Neuronal stem cell (in vitro differentiated cells): Measurements from ENCODE around the gene PPP2R5C.

Source experiments
- DNase-seq: peaks from one replicate; pipeline ENCODE4 v3.0.0-alpha.2; 2013; ENCODE audit warnings: low spot score
- H2AFZ ChIP-seq: one replicate; pipeline ENCODE4 v1.6.1; 2013; ENCODE audit warnings: mild to moderate bottlenecking, low read length, inconsistent platforms
- H2AK5ac ChIP-seq: 2 replicates; pipeline ENCODE4 v1.6.1; 2013; ENCODE audit warnings: low read depth, mild to moderate bottlenecking, inconsistent platforms, low read length, moderate library complexity, mixed read lengths
- H2BK120ac ChIP-seq: 2 replicates; pipeline ENCODE4 v1.6.1; 2013; ENCODE audit warnings: low read depth, mild to moderate bottlenecking, inconsistent platforms, low read length, moderate library complexity, mixed read lengths
- H2BK12ac ChIP-seq: one replicate; pipeline ENCODE4 v1.6.1; 2013; ENCODE audit warnings: low read length, inconsistent platforms
- H2BK15ac ChIP-seq: 2 replicates; pipeline ENCODE4 v1.6.1; 2013; ENCODE audit warnings: mild to moderate bottlenecking, low read length, inconsistent platforms, mixed read lengths
- H2BK5ac ChIP-seq: one replicate; pipeline ENCODE4 v1.6.1; 2013; ENCODE audit warnings: inconsistent platforms, mild to moderate bottlenecking, low read length, moderate library complexity
- H3K14ac ChIP-seq: one replicate; pipeline ENCODE4 v1.6.1; 2013; ENCODE audit warnings: low read length, inconsistent platforms
- H3K18ac ChIP-seq: 2 replicates; pipeline ENCODE4 v1.6.1; 2013; ENCODE audit warnings: low read length, inconsistent platforms
- H3K23ac ChIP-seq: 2 replicates; pipeline ENCODE4 v1.6.1; 2013; ENCODE audit warnings: low read depth, mild to moderate bottlenecking, mixed read lengths, low read length, inconsistent platforms; ENCODE audit not compliant: poor library complexity
- H3K27ac ChIP-seq: replicated peaks from 3 replicates; pipeline ENCODE4 v1.5.1; 2013; ENCODE audit warnings: low read length, inconsistent platforms
- H3K27me3 ChIP-seq, 3 experiments: 2 replicates each; pipeline ENCODE4 v1.6.1; 2013; ENCODE audit warnings: low read length in 3 of 3, mild to moderate bottlenecking in 2 of 3, inconsistent platforms in 1 of 3, low read depth in 1 of 3, mixed read lengths in 1 of 3, moderate library complexity in 1 of 3; ENCODE audit not compliant: control insufficient read depth in 3 of 3, insufficient read depth in 3 of 3
- H3K36me3 ChIP-seq, 2 donors: replicated peaks in 1 of 2; 2 replicates each; pipeline ENCODE4 v1.6.1; 2013; ENCODE audit warnings: low read length in 2 of 2; ENCODE audit not compliant: control insufficient read depth in 2 of 2, insufficient read depth in 2 of 2
- H3K4ac ChIP-seq: 2 replicates; pipeline ENCODE4 v1.6.1; 2013; ENCODE audit warnings: inconsistent platforms, mild to moderate bottlenecking, low read length, moderate library complexity
- H3K4me1 ChIP-seq, 2 donors: 1 replicate in 1 of 2; 2 replicates in 1 of 2; pipeline ENCODE4 v1.6.1; 2013; ENCODE audit warnings: low read length in 2 of 2, low read depth in 1 of 2; ENCODE audit not compliant: control insufficient read depth in 2 of 2, insufficient read depth in 1 of 2
- H3K4me2 ChIP-seq: one replicate; pipeline ENCODE4 v1.6.1; 2013; ENCODE audit warnings: mild to moderate bottlenecking, low read length, inconsistent platforms; ENCODE audit not compliant: insufficient read depth, poor library complexity, severe bottlenecking
- H3K4me3 ChIP-seq, 2 donors: 2 replicates each; pipeline ENCODE4 v1.5.1; 2013; ENCODE audit warnings: low read length in 2 of 2, mild to moderate bottlenecking in 2 of 2, inconsistent platforms in 1 of 2, moderate library complexity in 1 of 2
- H3K79me1 ChIP-seq: one replicate; pipeline ENCODE4 v1.6.1; 2013; ENCODE audit warnings: low read depth, mild to moderate bottlenecking, inconsistent platforms, low read length, moderate library complexity
- H3K9ac ChIP-seq: one replicate; pipeline ENCODE4 v1.6.1; 2013; ENCODE audit warnings: mild to moderate bottlenecking, low read depth, low read length, inconsistent platforms; ENCODE audit not compliant: poor library complexity
- H3K9me3 ChIP-seq, 2 donors: replicated peaks in 1 of 2; 2 replicates each; pipeline versions ENCODE3 to v1.6.1; 2013; ENCODE audit warnings: low read length in 2 of 2, mild to moderate bottlenecking in 2 of 2, inconsistent platforms in 1 of 2, low read depth in 1 of 2, mixed read lengths in 1 of 2, moderate library complexity in 1 of 2; ENCODE audit not compliant: control insufficient read depth in 2 of 2, insufficient read depth in 1 of 2
- H4K8ac ChIP-seq: one replicate; pipeline ENCODE4 v1.6.1; 2013; ENCODE audit warnings: low read depth, mild to moderate bottlenecking, inconsistent platforms, low read length, moderate library complexity
- H4K91ac ChIP-seq: one replicate; pipeline ENCODE4 v1.6.1; 2013; ENCODE audit warnings: low read length, low read depth, mild to moderate bottlenecking, inconsistent platforms; ENCODE audit not compliant: poor library complexity
- WGBS, 2 donors: extraction: QIAGEN DNeasy Blood & Tissue Kit; methylation state at CpG; one replicate each; pipeline ENCODE4 v1.1.7; 2013; ENCODE audit warnings: missing lambda C conversion rate in 2 of 2, mixed read lengths in 1 of 2; ENCODE audit not compliant: insufficient read length in 2 of 2, insufficient replicate concordance in 1 of 2; ENCODE audit errors: extremely low coverage in 2 of 2; 5-methylcytosine and 5-hydroxymethylcytosine counted together

The PPP2R5C gene

GRCh38 chr14:101875041-101875726 is 113.7 kb downstream of the PPP2R5C start:
- H2BK5ac ChIP-seq, result no peak overlapping the region
- H3K4me1 ChIP-seq, result peaks cover 0 to 4% of the 10 kb centered on the region in 2 donors
- no CpG with 5 or more reads among the region's 8 CpGs for WGBS, 2 donors

GRCh38 chr14:101875727-101876554 is 114.4 kb downstream of the PPP2R5C start:
- Histone ChIP-seq H4K8ac (no peak overlapping the region), H3K4me3 (no peak overlapping the region), H2AFZ (no peak overlapping the region), H2BK120ac (no peak overlapping the region), H2BK15ac (no peak overlapping the region), H3K4ac (no peak overlapping the region), H3K23ac (no peak overlapping the region), H3K4me1 (no peaks in the 10 kb centered on the region), H3K9me3 (peaks cover 1 to 12% of the 10 kb centered on the region in 2 donors), H3K27ac (no peak overlapping the region), H2BK5ac (no peak overlapping the region), H3K18ac (no peak overlapping the region), H3K4me2 (no peak overlapping the region), H2BK12ac (no peak overlapping the region), H2AK5ac (no peak overlapping the region), H3K9ac (no peak overlapping the region), H4K91ac (no peak overlapping the region), H3K14ac (no peak overlapping the region), H3K36me3 (peaks cover 0 to 27% of the 10 kb centered on the region in 2 donors), H3K79me1 (peaks cover 2% of the 10 kb centered on the region), H3K27me3 (no peaks in the 10 kb centered on the region)
- WGBS, 2 donors, result no CpG with 5 or more reads among the region's 8 CpGs
- no peak for DNase-seq

More at GRCh38 chr14:101875041-101875726, 113.7 kb downstream of the PPP2R5C start:
- H2BK12ac ChIP-seq, result no peak overlapping the region
- peaks cover 2% of the 10 kb centered on the region for H3K79me1 ChIP-seq
- peaks cover 0 to 27% of the 10 kb centered on the region in 2 donors for H3K36me3 ChIP-seq
- no peak overlapping the region for H3K4me2 ChIP-seq
- H3K4ac ChIP-seq, result no peak overlapping the region
- no peak overlapping the region for H3K23ac ChIP-seq
- no peak overlapping the region for H3K9ac ChIP-seq
- no peak overlapping the region for H4K91ac ChIP-seq
- H4K8ac ChIP-seq, result no peak overlapping the region
- peaks cover 1 to 12% of the 10 kb centered on the region in 2 donors for H3K9me3 ChIP-seq
- H3K27ac ChIP-seq, result no peak overlapping the region
- no peak overlapping the region for H3K18ac ChIP-seq
- no peak overlapping the region for H2BK15ac ChIP-seq
- H2AK5ac ChIP-seq, result no peak overlapping the region
- no peak for DNase-seq
- no peak overlapping the region for H2BK120ac ChIP-seq
- H3K14ac ChIP-seq, result no peak overlapping the region
- H3K4me3 ChIP-seq, result no peak overlapping the region
- H3K27me3 ChIP-seq, result no peaks in the 10 kb centered on the region
- no peak overlapping the region for H2AFZ ChIP-seq

GRCh38 chr14:101876555-101876938 is 115.0 kb downstream of the PPP2R5C start:
- no peak overlapping the region for H4K91ac ChIP-seq
- peaks cover 1 to 12% of the 10 kb centered on the region in 2 donors for H3K9me3 ChIP-seq
- H2BK15ac ChIP-seq, result no peak overlapping the region
- no peak overlapping the region for H3K4me2 ChIP-seq
- H3K9ac ChIP-seq, result no peak overlapping the region
- no peak overlapping the region for H3K14ac ChIP-seq
- no peak overlapping the region for H2AK5ac ChIP-seq
- no peak overlapping the region for H3K23ac ChIP-seq
- H2BK12ac ChIP-seq, result no peak overlapping the region
- H4K8ac ChIP-seq, result no peak overlapping the region
- no CpG with 5 or more reads among the region's 8 CpGs for WGBS, 2 donors
- H3K4ac ChIP-seq, result no peak overlapping the region
- no peak overlapping the region for H2BK5ac ChIP-seq
- H3K4me3 ChIP-seq, result no peak overlapping the region
- H3K27ac ChIP-seq, result no peak overlapping the region
- peaks cover 4% of the 10 kb centered on the region for H3K79me1 ChIP-seq
- no peak overlapping the region for H3K18ac ChIP-seq
- no peak overlapping the region for H2AFZ ChIP-seq
- H3K27me3 ChIP-seq, result no peaks in the 10 kb centered on the region
- H3K4me1 ChIP-seq, result no peaks in the 10 kb centered on the region
- H2BK120ac ChIP-seq, result no peak overlapping the region
- H3K36me3 ChIP-seq, result peaks cover under 1 to 28% of the 10 kb centered on the region in 2 donors
- DNase-seq, result no peak

DNA sequence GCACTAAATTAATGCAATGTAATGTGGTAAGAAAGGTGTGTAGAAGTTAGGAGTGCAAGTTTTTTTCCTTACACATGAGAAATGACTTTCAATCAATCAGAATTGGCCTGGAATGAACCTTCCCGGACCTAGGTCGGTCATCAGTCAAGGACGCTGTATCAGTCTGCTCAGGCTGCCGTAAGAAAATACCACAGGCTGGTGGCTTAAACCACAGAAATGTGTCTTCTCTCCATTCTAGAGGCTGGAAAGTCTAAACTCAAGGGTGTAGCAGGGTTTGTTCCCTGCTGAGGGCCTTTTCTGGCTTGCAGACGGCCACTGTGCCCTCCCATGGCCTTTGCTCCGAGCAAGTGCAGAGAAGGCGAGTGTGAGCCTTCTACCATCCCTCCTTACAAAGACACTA is 116.3 kb downstream of the PPP2R5C start:
- no peak overlapping the region for H3K9ac ChIP-seq
- no peak overlapping the region for H2BK15ac ChIP-seq
- no peak overlapping the region for H2AK5ac ChIP-seq
- H3K36me3 ChIP-seq, result peaks cover 2 to 40% of the 10 kb centered on the region in 2 donors
- H2BK12ac ChIP-seq, result no peak overlapping the region
- no peak overlapping the region for H2BK120ac ChIP-seq
- peaks cover 6% of the 10 kb centered on the region for H3K79me1 ChIP-seq
- H2BK5ac ChIP-seq, result no peak overlapping the region
- no peak overlapping the region for H4K8ac ChIP-seq
- no peak overlapping the region for H3K18ac ChIP-seq
- no peak overlapping the region for H3K23ac ChIP-seq
- DNase-seq, result no peak
- H3K9me3 ChIP-seq, result peaks cover 0 to 9% of the 10 kb centered on the region in 2 donors
- no peak overlapping the region for H3K4me2 ChIP-seq
- no peak overlapping the region for H3K4ac ChIP-seq
- no CpG with 5 or more reads among the region's 7 CpGs for WGBS, 2 donors
- H3K27me3 ChIP-seq, result no peaks in the 10 kb centered on the region
- H2AFZ ChIP-seq, result no peak overlapping the region
- no peaks in the 10 kb centered on the region for H3K4me1 ChIP-seq
- H3K27ac ChIP-seq, result no peak overlapping the region
- H4K91ac ChIP-seq, result no peak overlapping the region
- no peak overlapping the region for H3K14ac ChIP-seq
- no peak overlapping the region for H3K4me3 ChIP-seq
